ENCODE results near the gene RPL37A.

The RPL37A gene

DNA sequence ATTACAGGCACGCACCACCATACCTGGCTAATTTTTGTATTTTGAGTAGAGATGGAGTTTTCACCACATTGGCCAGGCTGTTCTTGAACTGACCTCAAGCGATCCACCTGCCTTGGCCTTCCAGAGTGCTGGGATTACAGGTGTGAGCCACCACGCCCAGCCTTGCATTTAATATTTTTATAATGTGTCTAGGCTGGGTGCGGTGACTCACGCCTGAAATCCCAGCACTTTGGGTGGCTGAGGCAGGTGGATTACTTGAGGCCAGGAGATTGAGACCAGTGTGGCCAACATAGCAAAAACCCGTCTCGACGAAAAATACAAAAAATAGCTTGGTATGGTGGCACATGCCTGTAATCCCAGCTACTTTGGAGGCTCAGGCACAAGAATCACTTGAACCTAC, 3.2 kb downstream of the RPL37A start:
- no peak overlapping the region for H3K4me3 ChIP-seq (ENCODE audit: control insufficient read depth, low read depth, low read length)
- DNase-seq (ENCODE audit: low read depth), result no peak
- TF ChIP-seq, protein P1, sequence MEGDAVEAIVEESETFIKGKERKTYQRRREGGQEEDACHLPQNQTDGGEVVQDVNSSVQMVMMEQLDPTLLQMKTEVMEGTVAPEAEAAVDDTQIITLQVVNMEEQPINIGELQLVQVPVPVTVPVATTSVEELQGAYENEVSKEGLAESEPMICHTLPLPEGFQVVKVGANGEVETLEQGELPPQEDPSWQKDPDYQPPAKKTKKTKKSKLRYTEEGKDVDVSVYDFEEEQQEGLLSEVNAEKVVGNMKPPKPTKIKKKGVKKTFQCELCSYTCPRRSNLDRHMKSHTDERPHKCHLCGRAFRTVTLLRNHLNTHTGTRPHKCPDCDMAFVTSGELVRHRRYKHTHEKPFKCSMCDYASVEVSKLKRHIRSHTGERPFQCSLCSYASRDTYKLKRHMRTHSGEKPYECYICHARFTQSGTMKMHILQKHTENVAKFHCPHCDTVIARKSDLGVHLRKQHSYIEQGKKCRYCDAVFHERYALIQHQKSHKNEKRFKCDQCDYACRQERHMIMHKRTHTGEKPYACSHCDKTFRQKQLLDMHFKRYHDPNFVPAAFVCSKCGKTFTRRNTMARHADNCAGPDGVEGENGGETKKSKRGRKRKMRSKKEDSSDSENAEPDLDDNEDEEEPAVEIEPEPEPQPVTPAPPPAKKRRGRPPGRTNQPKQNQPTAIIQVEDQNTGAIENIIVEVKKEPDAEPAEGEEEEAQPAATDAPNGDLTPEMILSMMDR (IDR thresholded peaks at IDR 0.05; ENCODE audit: control insufficient read depth, insufficient read depth, low read depth, low read length, missing control alignments), result no peak

DNA sequence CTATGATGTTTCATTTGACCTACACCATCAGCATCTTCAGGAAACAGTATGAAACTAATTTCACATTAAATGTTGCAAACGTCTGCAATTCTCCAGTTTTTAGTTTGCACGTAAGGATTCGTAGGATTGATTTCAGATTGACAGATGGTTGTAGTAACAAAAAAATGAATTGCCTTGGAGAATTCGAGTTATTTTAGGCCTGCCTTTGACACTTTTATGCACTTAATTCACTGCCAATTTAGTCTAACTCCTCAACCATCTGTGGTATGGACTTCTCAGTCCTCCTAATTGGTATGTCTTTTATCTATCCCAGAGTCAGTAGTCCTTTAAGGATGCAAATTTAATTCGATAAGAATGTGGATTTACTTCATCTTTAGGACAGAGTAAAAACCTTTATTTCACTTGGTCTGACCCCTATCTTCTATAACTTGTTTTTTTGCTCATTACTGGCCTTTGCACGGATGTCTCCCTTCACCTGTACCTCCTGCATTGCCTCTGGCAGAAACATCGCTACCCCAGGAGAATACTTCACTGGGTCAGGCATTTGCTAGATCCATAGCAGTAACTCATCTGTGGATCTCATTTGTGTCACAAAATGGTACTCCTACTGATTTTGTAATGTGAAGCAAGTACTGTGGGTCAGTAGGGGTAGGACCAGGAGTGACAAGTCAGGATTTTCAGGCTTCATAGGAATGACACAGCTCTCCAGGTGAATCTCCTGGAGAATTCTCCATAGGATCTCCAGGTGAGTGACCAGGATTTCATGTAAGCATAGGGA, 3.9 kb downstream of the RPL37A start:
- DNase-seq (ENCODE audit: low read depth), result no peak
- H3K4me3 ChIP-seq (ENCODE audit: control insufficient read depth, low read depth, low read length), result no peak overlapping the region
- TF ChIP-seq, protein P1 (IDR thresholded peaks at IDR 0.05; ENCODE audit: control insufficient read depth, insufficient read depth, low read depth, low read length, missing control alignments), result no peak

DNA sequence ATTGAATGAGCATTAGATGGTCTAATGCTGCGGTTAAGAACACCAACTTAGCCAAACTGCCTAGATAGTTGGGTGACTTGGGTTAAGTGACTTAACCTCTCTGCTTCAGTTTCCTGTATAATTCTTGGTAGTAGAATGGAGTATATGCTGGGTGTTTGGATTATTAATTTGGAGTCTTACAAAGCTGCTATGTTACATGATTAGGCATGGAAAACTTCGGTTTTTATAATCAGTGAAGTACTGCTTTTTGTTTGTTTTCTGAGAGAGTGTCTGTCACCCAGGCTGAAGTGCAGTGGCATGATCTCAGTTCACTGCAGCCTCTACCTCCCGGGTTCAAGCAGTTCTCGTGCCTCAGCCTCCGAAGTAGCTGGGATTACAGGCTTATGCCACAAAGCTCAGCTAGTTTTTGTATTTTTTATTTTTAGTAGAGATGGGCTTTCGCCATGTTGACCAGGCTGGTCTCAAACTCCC, 4.5 kb downstream of the RPL37A start:
- H3K4me3 ChIP-seq (ENCODE audit: control insufficient read depth, low read depth, low read length), result no peak overlapping the region
- TF ChIP-seq, protein P1 (IDR thresholded peaks at IDR 0.05; ENCODE audit: control insufficient read depth, insufficient read depth, low read depth, low read length, missing control alignments), result no peak
- DNase-seq (ENCODE audit: low read depth), result no peak

DNA sequence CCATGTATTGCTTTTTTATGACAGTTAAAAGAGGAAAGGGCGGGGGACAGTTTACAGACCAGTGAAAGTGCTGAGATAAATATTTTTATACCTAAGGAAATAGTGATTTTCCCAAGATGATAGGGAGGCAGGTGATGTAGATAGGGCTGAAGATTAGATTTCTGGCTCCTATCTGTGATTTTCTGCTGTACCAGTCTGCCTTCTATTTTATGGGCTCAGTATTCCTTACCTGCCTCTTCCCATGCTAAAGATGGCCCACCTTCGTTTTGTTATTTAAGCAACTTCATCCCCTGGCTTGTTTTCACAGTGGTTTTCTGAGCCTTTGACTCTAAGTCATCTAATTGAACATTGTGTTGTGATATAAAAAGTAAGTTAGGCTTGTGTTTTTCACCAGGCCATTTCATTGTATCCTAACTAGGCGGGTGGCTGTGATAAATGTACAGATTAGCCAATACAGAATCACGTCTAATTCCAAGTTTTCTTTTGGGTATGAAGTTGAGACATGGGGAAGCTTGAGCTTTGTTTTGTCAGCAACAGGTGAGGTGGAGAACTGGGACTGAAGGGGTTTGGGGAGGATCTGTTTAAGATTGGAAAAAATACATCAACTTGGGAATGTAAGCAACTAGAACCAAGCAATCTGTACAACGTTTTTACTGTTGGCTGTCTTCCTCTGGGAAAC, 5.2 kb downstream of the RPL37A start:
- DNase-seq (ENCODE audit: low read depth), result no peak
- TF ChIP-seq, protein P1 (IDR thresholded peaks at IDR 0.05; ENCODE audit: control insufficient read depth, insufficient read depth, low read depth, low read length, missing control alignments), result no peak
- no peak overlapping the region for H3K4me3 ChIP-seq (ENCODE audit: control insufficient read depth, low read depth, low read length)

DNA sequence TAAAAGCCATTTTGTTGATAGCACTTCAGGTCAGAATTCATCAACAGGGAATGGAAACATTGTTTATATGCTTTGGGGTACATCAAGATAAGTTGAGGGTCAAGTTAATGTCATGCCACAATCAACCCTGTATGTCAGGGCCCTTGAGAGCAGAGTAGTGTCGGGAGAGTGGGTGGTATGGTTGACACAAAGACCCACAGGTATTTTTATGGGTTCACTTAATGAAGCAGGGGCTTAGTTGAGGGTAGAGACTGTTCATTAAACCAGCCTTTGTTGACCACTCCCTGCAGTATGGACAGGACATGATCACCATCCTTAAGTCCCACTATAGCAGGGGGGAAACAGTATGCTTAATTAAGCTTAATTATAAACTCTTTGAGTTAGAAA, 5.7 kb downstream of the RPL37A start:
- TF ChIP-seq, protein P1 (IDR thresholded peaks at IDR 0.05; ENCODE audit: control insufficient read depth, insufficient read depth, low read depth, low read length, missing control alignments), result no peak
- no peak for DNase-seq (ENCODE audit: low read depth)
- H3K4me3 ChIP-seq (ENCODE audit: control insufficient read depth, low read depth, low read length), result no peak overlapping the region

DNA sequence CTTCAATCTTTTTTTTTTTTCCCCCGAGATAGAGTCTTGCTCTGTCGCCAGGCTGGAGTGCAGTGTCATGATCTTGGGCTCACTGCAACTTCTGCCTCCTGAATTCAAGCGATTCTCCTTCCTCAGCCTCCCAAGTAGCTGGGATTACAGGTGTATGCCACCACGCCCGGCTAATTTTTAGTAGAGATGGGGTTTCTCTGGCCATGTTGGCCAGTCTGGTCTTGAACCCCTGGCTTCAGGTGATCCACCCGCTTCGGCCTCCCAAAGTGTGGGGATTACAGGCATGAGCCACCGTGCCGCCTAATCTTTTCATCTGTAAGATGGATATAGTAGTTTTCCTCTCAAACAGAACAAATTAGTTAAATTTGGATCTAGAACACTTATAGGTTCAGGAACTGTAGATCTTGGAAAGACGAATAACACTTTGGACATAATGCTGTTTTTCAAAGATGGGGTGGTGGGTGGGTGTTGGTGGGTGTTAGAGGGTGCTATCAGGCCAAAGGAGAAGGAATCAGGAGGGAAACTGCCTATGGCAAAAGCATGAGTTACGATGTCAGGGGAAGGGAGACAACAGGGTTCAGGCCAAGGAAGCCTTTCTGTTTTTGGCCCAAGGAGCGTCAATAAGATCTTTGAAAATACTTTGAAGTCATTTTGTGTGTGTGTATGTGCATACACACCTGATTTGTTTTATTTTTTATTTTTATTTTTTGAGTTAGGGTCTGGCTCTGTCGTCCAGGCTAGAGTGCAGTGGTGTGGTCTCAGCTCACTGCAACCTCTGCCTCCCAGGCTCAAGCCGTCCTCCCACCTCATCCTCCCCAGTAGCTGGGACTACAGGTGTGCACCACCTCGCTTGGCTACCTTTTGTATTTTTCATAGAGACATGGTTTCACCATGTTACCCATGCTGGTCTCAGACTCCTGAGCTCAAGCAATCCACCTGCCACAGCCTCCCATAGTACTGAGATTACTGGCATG, 6.8 kb downstream of the RPL37A start:
- no peak for DNase-seq (ENCODE audit: low read depth)
- TF ChIP-seq, protein P1 (IDR thresholded peaks at IDR 0.05; ENCODE audit: control insufficient read depth, insufficient read depth, low read depth, low read length, missing control alignments), result no peak
- no peak overlapping the region for H3K4me3 ChIP-seq (ENCODE audit: control insufficient read depth, low read depth, low read length)
